ENCODE results near the gene MMS22L.

Gene MMS22L

GRCh38 chr6:97304701-97305100 lies 21.7 kb upstream of the MMS22L start:
- no peak for TF ChIP-seq CTCF (IDR thresholded peaks at IDR 0.05)

GRCh38 chr6:97294451-97294850 lies 11.4 kb upstream of the MMS22L start:
- no peak for TF ChIP-seq CTCF (IDR thresholded peaks at IDR 0.05)

- no peak for TF ChIP-seq CTCF (IDR thresholded peaks at IDR 0.05)
Measured at GRCh38 chr6:97293198-97293696, 10.2 kb upstream of the MMS22L start.

- no peak for TF ChIP-seq CTCF (IDR thresholded peaks at IDR 0.05)
Measured at GRCh38 chr6:97292671-97293070, 9.7 kb upstream of the MMS22L start.

- TF ChIP-seq CTCF (IDR thresholded peaks at IDR 0.05), result no peak
Measured at GRCh38 chr6:97291896-97292295, 8.9 kb upstream of the MMS22L start.

GRCh38 chr6:97289332-97289731 lies 6.3 kb upstream of the MMS22L start:
- no peak for TF ChIP-seq CTCF (IDR thresholded peaks at IDR 0.05)

- TF ChIP-seq CTCF (IDR thresholded peaks at IDR 0.05), result no peak
Measured at GRCh38 chr6:97288188-97288587, 5.2 kb upstream of the MMS22L start.

- no peak for TF ChIP-seq CTCF (IDR thresholded peaks at IDR 0.05)
Measured at GRCh38 chr6:97282238-97282725, 734 bp downstream of the MMS22L start.

Data from LNCAP (cell line).